ENCODE measurements around the gene EFNA5.

DNA sequence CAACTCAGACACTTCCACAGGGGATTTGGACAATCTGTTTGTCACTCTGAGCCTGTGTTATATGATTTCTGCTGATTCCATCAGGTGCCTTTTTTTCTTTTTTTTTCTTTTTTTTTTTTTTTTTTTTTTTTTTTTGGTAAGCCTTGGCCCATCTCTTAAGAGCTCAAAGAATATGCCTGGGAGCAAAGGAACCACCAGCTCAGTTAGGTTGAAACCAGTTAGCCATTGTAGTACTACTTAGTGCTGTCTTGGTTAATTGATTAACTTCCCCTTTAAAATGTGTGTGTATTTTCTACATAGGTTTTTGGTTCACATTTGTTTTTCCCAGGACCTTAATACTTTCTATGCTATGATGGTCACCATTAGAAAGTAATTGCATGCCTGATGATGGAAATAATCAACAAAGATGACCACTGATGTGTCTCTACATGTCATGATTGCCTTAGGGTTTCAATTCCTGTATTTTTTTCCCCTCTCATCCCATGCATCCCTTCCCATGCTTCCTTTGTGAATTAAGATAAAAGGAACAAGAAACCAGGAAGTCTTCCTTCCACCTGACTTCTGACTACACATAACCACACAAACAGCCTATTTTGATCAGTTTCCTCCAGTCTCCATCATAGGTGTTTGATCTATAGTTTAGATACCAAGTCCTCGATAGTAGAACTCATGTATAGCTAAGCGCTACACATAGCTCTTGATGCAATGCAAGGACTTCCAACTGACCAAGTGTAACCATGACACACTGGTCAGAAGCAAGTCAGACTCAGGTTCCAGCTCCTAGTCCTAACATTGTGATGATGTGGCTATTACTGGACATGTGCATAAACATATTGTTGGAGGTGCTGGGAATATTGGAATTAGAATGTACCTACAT is 306.1 kb downstream of the EFNA5 start:
- TF ChIP-seq, protein P1, sequence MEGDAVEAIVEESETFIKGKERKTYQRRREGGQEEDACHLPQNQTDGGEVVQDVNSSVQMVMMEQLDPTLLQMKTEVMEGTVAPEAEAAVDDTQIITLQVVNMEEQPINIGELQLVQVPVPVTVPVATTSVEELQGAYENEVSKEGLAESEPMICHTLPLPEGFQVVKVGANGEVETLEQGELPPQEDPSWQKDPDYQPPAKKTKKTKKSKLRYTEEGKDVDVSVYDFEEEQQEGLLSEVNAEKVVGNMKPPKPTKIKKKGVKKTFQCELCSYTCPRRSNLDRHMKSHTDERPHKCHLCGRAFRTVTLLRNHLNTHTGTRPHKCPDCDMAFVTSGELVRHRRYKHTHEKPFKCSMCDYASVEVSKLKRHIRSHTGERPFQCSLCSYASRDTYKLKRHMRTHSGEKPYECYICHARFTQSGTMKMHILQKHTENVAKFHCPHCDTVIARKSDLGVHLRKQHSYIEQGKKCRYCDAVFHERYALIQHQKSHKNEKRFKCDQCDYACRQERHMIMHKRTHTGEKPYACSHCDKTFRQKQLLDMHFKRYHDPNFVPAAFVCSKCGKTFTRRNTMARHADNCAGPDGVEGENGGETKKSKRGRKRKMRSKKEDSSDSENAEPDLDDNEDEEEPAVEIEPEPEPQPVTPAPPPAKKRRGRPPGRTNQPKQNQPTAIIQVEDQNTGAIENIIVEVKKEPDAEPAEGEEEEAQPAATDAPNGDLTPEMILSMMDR (IDR thresholded peaks at IDR 0.05) = no peak
- TF ChIP-seq ZFX (IDR thresholded peaks at IDR 0.05; ENCODE audit: borderline replicate concordance) = no peak

Measured in 22Rv1 (cell line).